ENCODE results near the gene TNFSF8. TPM values are rescaled to one million over a fixed set of nuclear protein-coding genes. Genes with fewer than 3 reads are reported as not detected.

TNFSF8 gene
- total and polyA plus RNA-seq, 2 of the 8 experiments (the other 6 are each of a cell fraction or from before 2014, with no cell fraction given): not detected

- FAIRE-seq (no peak), DNase-seq (ENCODE audit: low read depth in 1 of 2, low spot score in 2 of 2) (no peak)
- ChIA-PET CTCF (ENCODE audit: partially characterized antibody) (interaction anchor here (0.9 to 1.9 kb wide), 2 partner anchors 23 to 203 kb away, joined by 3 to 7 read pairs; no protein-coding TSS in a partner anchor), POLR2A (ENCODE audit: partially characterized antibody) (interaction anchor here (1.3 kb wide), 1 partner anchor 14 kb away, joined by 4 read pairs; no protein-coding TSS in a partner anchor)
- Histone ChIP-seq H3K79me2 (ENCODE audit: control insufficient read depth in 1 of 2, insufficient read depth in 2 of 2, low read length in 2 of 2) (no peaks in the 10 kb centered on the region), H2AFZ (ENCODE audit: low read length) (no peak overlapping the region), H2BK15ac (ENCODE audit: low read length) (no peak overlapping the region), H2AK5ac (ENCODE audit: low read depth, low read length) (no peak overlapping the region), H3K9ac (replicated peaks in 1 of 4; ENCODE audit: extremely low read depth in 1 of 4, low read depth in 3 of 4, low read length in 3 of 4) (no peak overlapping the region), H2BK5ac (ENCODE audit: low read depth, low read length) (no peak overlapping the region), H3K14ac (ENCODE audit: insufficient read length) (no peak overlapping the region), H3K4me2 (ENCODE audit: insufficient read depth in 1 of 2, low read depth in 2 of 2, low read length in 2 of 2) (no peak overlapping the region), H3K4me1 (replicated peaks in 1 of 4; ENCODE audit: control insufficient read depth in 3 of 4, insufficient read depth in 4 of 4, low read length in 3 of 4) (peaks cover 0 to 5% (median 3%) of the 10 kb centered on the region in 4 experiments; a peak in 4 of 7 replicates), H3K56ac (replicated peaks; ENCODE audit: insufficient read length, low read depth, low read length) (no peak overlapping the region), H3K27me3 (replicated peaks in 1 of 4; ENCODE audit: control insufficient read depth in 3 of 4, extremely low read depth in 1 of 4, insufficient read depth in 3 of 4, low read length in 3 of 4) (peaks cover 0 to 3% (median 0%) of the 10 kb centered on the region in 4 experiments; a peak in 1 of 7 replicates), H2BK120ac (replicated peaks; ENCODE audit: low read depth, low read length) (no peak overlapping the region), H3K23ac (ENCODE audit: insufficient read length) (no peak overlapping the region), H4K5ac (ENCODE audit: insufficient read length, low read depth, low read length) (no peak overlapping the region), H3K23me2 (ENCODE audit: low read depth, low read length) (no peaks in the 10 kb centered on the region), H3K4ac (replicated peaks; ENCODE audit: insufficient read length, low read depth, low read length) (no peak overlapping the region), H3K18ac (ENCODE audit: extremely low read depth, low read length) (no peak overlapping the region), H2BK12ac (ENCODE audit: low read depth, low read length) (no peak overlapping the region), H3K9me3 (ENCODE audit: insufficient read depth in 2 of 2, low read depth in 1 of 2, low read length in 1 of 2) (no peaks in the 10 kb centered on the region), H2BK20ac (ENCODE audit: low read length) (no peak overlapping the region), H3K27ac (ENCODE audit: low read depth, low read length) (no peak overlapping the region), H3K79me1 (ENCODE audit: low read depth, low read length) (no peaks in the 10 kb centered on the region), H3K4me3 (ENCODE audit: extremely low read depth in 1 of 4, insufficient read depth in 2 of 4, low read depth in 3 of 4, low read length in 4 of 4) (no peak overlapping the region), H3K36me3 (ENCODE audit: control insufficient read depth in 2 of 4, insufficient read depth in 4 of 4, low read length in 3 of 4) (no peaks in the 10 kb centered on the region), H4K8ac (ENCODE audit: extremely low read depth, insufficient read depth, low read length) (no peak overlapping the region), H4K91ac (replicated peaks; ENCODE audit: insufficient read length, low read length) (no peak overlapping the region), H4K20me1 (replicated peaks in 1 of 2; ENCODE audit: control insufficient read depth in 1 of 2, insufficient read depth in 2 of 2, low read length in 2 of 2) (no peaks in the 10 kb centered on the region)
- WGBS, 2 experiments (ENCODE audit: extremely low coverage in 1 of 2, insufficient coverage in 1 of 2, insufficient read length in 1 of 2, insufficient replicate concordance in 2 of 2, low coverage in 1 of 2, low lambda C conversion rate in 2 of 2, missing lambda C conversion rate in 1 of 2): 88% methylated on average over 1 of the region's 1 CpG; no CpG with 5 or more reads in 1 of the 2 experiments
- TF ChIP-seq POLR2A (IDR thresholded peaks at IDR 0.05; ENCODE audit: control extremely low read depth in 1 of 2, low read depth in 2 of 2, low read length in 2 of 2) (no peak), SAP30 (IDR thresholded peaks at IDR 0.05; ENCODE audit: insufficient read depth, insufficient replicate concordance, low read length) (no peak), CHD2 (IDR thresholded peaks at IDR 0.05; ENCODE audit: low read length) (no peak), KDM4A (IDR thresholded peaks at IDR 0.05; ENCODE audit: low read depth, low read length, severe bottlenecking) (no peak)
- TF ChIP-seq, protein P1, sequence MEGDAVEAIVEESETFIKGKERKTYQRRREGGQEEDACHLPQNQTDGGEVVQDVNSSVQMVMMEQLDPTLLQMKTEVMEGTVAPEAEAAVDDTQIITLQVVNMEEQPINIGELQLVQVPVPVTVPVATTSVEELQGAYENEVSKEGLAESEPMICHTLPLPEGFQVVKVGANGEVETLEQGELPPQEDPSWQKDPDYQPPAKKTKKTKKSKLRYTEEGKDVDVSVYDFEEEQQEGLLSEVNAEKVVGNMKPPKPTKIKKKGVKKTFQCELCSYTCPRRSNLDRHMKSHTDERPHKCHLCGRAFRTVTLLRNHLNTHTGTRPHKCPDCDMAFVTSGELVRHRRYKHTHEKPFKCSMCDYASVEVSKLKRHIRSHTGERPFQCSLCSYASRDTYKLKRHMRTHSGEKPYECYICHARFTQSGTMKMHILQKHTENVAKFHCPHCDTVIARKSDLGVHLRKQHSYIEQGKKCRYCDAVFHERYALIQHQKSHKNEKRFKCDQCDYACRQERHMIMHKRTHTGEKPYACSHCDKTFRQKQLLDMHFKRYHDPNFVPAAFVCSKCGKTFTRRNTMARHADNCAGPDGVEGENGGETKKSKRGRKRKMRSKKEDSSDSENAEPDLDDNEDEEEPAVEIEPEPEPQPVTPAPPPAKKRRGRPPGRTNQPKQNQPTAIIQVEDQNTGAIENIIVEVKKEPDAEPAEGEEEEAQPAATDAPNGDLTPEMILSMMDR (IDR thresholded peaks at IDR 0.05; ENCODE audit: control extremely low read depth in 1 of 3, insufficient read depth in 1 of 3, low read depth in 1 of 3, low read length in 3 of 3): no peak
These were observed 46.7 kb downstream of the TNFSF8 start for GRCh38 chr9:114883709-114884108.

Data from H1 (cell line).